HCT116 (cell line): ENCODE measurements around the gene BICRAL. TPM values are rescaled to one million over a fixed set of nuclear protein-coding genes. Genes with fewer than 3 reads are reported as not detected.

Experiments used
- ATAC-seq: fragments of 200-7000 bp; cut with Tn5 transposase; 2 replicates; pipeline ENCODE4 v1.9.1; 2020; ENCODE audit warnings: mild to moderate bottlenecking, moderate library complexity
- BruUV-seq: library from RNA; stranded (reverse); fragments of 400-500 nt; replicated peaks from 2 replicates; lab custom pipeline; 2021; lab: Mats Ljungman, UMichigan
- CTCF ChIA-PET: fragments of 300-600 bp; sonication (Branson Sonifier 250); formaldehyde crosslinking; loops from one replicate; lab custom pipeline; 2021; ENCODE audit warnings: antibody characterized with exemption; lab: Charles Lee
- POLR2A ChIA-PET: fragments of 300-600, 350-600 bp; sonication (Branson Sonifier 250); formaldehyde crosslinking; loops from one replicate; lab custom pipeline; 2021; ENCODE audit warnings: antibody characterized with exemption; lab: Charles Lee
- RAD21 ChIA-PET, 2 experiments: fragments of 300-600 bp; sonication (Branson Sonifier 250); formaldehyde crosslinking; loops; one replicate each; lab custom pipeline; 2023; ENCODE audit warnings: low total read pairs in 2 of 2; ENCODE audit not compliant: uncharacterized antibody in 2 of 2, unreplicated experiment in 2 of 2, low non-redundant PET in 1 of 2; lab: Charles Lee
- DNase-seq: peaks from one replicate; pipeline ENCODE4 v3.0.0-alpha.2; 2010; ENCODE audit warnings: low read depth, low spot score
- H2AFZ ChIP-seq: fragments of 200-600 bp; shearing (Covaris generic), sonication (generic); 2 replicates; pipeline ENCODE4 v1.6.1; 2017; ENCODE audit warnings: low read depth, mixed run types, mixed read lengths, antibody characterized with exemption, low read length; ENCODE audit not compliant: poor library complexity, severe bottlenecking
- H3K27ac ChIP-seq: 2 replicates; pipeline ENCODE4 v1.5.1; 2012; ENCODE audit warnings: low read depth, low read length
- H3K27me3 ChIP-seq: fragments of 200-600 bp; sonication (generic); 2 replicates; pipeline ENCODE4 v1.6.1; 2016; ENCODE audit warnings: mixed run types, low read length, mixed read lengths; ENCODE audit not compliant: insufficient read depth
- H3K36me3 ChIP-seq, 2 experiments: fragments of 200-500 bp in 1 of 2; fragments of 200-600 bp in 1 of 2; sonication (Bioruptor generic) in 1 of 2; sonication (generic) in 1 of 2; 2 replicates each; pipeline versions ENCODE4 v1.5.1 to v1.6.1; 2014 to 2016; ENCODE audit warnings: low read length in 2 of 2, inconsistent platforms in 1 of 2, mixed read lengths in 1 of 2, mixed run types in 1 of 2; ENCODE audit not compliant: insufficient read depth in 2 of 2, control insufficient read depth in 1 of 2
- H3K4me1 ChIP-seq, 2 experiments: fragments of 200-600 bp in 1 of 2; sonication (generic) in 1 of 2; 2 replicates each; pipeline versions ENCODE4 v1.5.1 to v1.6.1; 2012 to 2017; ENCODE audit warnings: low read length in 2 of 2, inconsistent platforms in 1 of 2, mild to moderate bottlenecking in 1 of 2, mixed read lengths in 1 of 2, mixed run types in 1 of 2, moderate library complexity in 1 of 2; ENCODE audit not compliant: insufficient read depth in 2 of 2, control insufficient read depth in 1 of 2
- H3K4me2 ChIP-seq: fragments of 200-600 bp; sonication (generic); 2 replicates; pipeline ENCODE4 v1.6.1; 2017; ENCODE audit warnings: mixed run types, low read length, mixed read lengths
- H3K4me3 ChIP-seq, 2 experiments: fragments of 200-600 bp in 1 of 2; sonication (generic) in 1 of 2; replicated peaks in 1 of 2; 2 replicates each; pipeline ENCODE4 v1.5.1; 2011 to 2016; ENCODE audit warnings: low read length in 2 of 2, control low read depth in 1 of 2, low read depth in 1 of 2, mild to moderate bottlenecking in 1 of 2, mixed read lengths in 1 of 2, mixed run types in 1 of 2
- H3K79me2 ChIP-seq: fragments of 200-600 bp; sonication (generic); 2 replicates; pipeline ENCODE4 v1.6.1; 2017; ENCODE audit warnings: mild to moderate bottlenecking, mixed run types, low read length, moderate library complexity, mixed read lengths; ENCODE audit not compliant: insufficient read depth
- H3K9ac ChIP-seq: fragments of 200-600 bp; sonication (generic); 2 replicates; pipeline ENCODE4 v1.6.1; 2016; ENCODE audit warnings: low read length, mixed read lengths
- H3K9me2 ChIP-seq: fragments of 200-600 bp; sonication (generic), shearing (Covaris generic); 2 replicates; pipeline ENCODE4 v1.6.1; 2017; ENCODE audit warnings: mixed run types, mild to moderate bottlenecking, moderate library complexity; ENCODE audit not compliant: insufficient read depth
- H3K9me3 ChIP-seq, 2 experiments: fragments of 200-500 bp in 1 of 2; fragments of 200-600 bp in 1 of 2; sonication (Bioruptor generic) in 1 of 2; sonication (generic) in 1 of 2; 2 replicates each; pipeline ENCODE4 v1.6.1; 2014 to 2017; ENCODE audit warnings: low read length in 2 of 2, mixed read lengths in 2 of 2, inconsistent platforms in 1 of 2, low read depth in 1 of 2, mild to moderate bottlenecking in 1 of 2, mixed run types in 1 of 2, moderate library complexity in 1 of 2; ENCODE audit not compliant: control insufficient read depth in 1 of 2, insufficient read depth in 1 of 2
- H4K20me1 ChIP-seq: fragments of 200-600 bp; sonication (generic), shearing (Covaris generic); 2 replicates; pipeline ENCODE4 v1.6.1; 2017; ENCODE audit warnings: mixed run types, mild to moderate bottlenecking, moderate library complexity; ENCODE audit not compliant: insufficient read depth
- CBX3 ChIP-seq: IDR thresholded peaks from 2 replicates; pipeline ENCODE4 v1.6.1; 2012; ENCODE audit warnings: low read depth
- CEBPB ChIP-seq: IDR thresholded peaks from 2 replicates; pipeline ENCODE4 v1.6.1; 2012; ENCODE audit warnings: low read depth
- EGR1 ChIP-seq: IDR thresholded peaks from 2 replicates; pipeline ENCODE4 v1.6.1; 2012; ENCODE audit warnings: low read depth
- EZH2phosphoT487 ChIP-seq: fragments of 200-600 bp; IDR thresholded peaks from 2 replicates; pipeline ENCODE4 v1.6.1; 2018; ENCODE audit warnings: antibody characterized with exemption, borderline replicate concordance
- POLR2AphosphoS5 ChIP-seq: IDR thresholded peaks from 2 replicates; pipeline ENCODE4 v1.6.1; 2011; ENCODE audit warnings: mild to moderate bottlenecking, low read depth, low read length, moderate library complexity
- RAD21 ChIP-seq: IDR thresholded peaks from 2 replicates; pipeline ENCODE4 v1.6.1; 2012; ENCODE audit warnings: low read depth, mild to moderate bottlenecking
- SIN3A ChIP-seq: IDR thresholded peaks from 2 replicates; pipeline ENCODE4 v1.6.1; 2012; ENCODE audit warnings: low read depth
- SP1 ChIP-seq: IDR thresholded peaks from 2 replicates; pipeline ENCODE4 v1.6.1; 2012; ENCODE audit warnings: low read depth
- TCF7L2 ChIP-seq: IDR thresholded peaks from 2 replicates; pipeline ENCODE4 v1.7.0; 2011; ENCODE audit warnings: borderline replicate concordance, inconsistent platforms; ENCODE audit not compliant: insufficient read depth, insufficient read length; ENCODE audit errors: extremely low read depth
- YY1 ChIP-seq: IDR thresholded peaks from 2 replicates; pipeline ENCODE4 v1.6.1; 2011; ENCODE audit warnings: low read length, low read depth, moderate library complexity, mild to moderate bottlenecking; ENCODE audit not compliant: insufficient replicate concordance; ENCODE audit errors: extremely low read depth
- ZNF274 ChIP-seq: fragments of 200-500 bp; sonication (Bioruptor generic); IDR thresholded peaks from 2 replicates; pipeline ENCODE4 v1.6.1; 2014; ENCODE audit warnings: mild to moderate bottlenecking, low read depth, low read length, inconsistent platforms
- intact Hi-C: fragments of 100-400 bp; cut with micrococcal nuclease; formaldehyde crosslinking; loops from 2 replicates; pipeline ENCODE4 v1.10.0; 2022
- total RNA-seq: library from RNA; stranded (reverse); gene quantifications from one replicate; pipeline ENCODE4 v1.2.1, GENCODE V29; 2021; ENCODE audit not compliant: unreplicated experiment
- TF ChIP-seq, protein P1 (sequence below), 3 experiments: fragments of 200-600 bp in 1 of 3; sonication (generic) in 1 of 3; IDR thresholded peaks in 2 of 3; conservative IDR thresholded peaks in 1 of 3; 2 replicates each; pipeline ENCODE4 v1.5.1; 2012 to 2017; ENCODE audit warnings: low read depth in 2 of 3, low read length in 2 of 3, antibody characterized with exemption in 1 of 3, borderline replicate concordance in 1 of 3, control low read depth in 1 of 3, mild to moderate bottlenecking in 1 of 3, mixed read lengths in 1 of 3, mixed run types in 1 of 3, moderate library complexity in 1 of 3; ENCODE audit not compliant: insufficient read depth in 1 of 3
- TF ChIP-seq, protein P2 (sequence below): IDR thresholded peaks from 2 replicates; pipeline ENCODE4 v1.6.1; 2011; ENCODE audit warnings: mild to moderate bottlenecking, low read length, moderate library complexity; ENCODE audit not compliant: insufficient replicate concordance; ENCODE audit errors: extremely low read depth

BICRAL gene
- total RNA-seq, 1 experiment from 2014 or later, result 14.9 TPM

DNA sequence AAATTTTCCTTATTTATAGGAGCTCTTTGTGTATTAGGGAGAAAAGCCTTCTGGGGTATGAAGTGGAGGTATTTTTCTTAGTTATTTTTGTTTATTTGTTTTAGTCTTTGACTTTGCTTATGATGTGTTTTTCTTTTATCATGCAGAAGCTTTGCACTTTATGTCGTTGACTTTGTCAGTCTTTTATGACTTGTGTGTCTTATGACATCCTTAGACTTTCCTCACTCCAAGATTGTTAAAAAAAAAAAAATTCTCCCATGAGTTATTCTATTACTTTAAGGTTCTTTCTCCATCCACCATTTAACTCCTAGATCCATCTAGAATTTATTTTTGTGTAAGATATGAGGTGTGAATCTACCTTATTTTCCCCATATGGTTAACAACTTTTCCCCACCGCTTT, 36.6 kb downstream of the BICRAL start:
- H3K9ac ChIP-seq, result no peak overlapping the region
- no peaks in the 10 kb centered on the region for H3K27me3 ChIP-seq
- ChIA-PET RAD21 (interaction anchor here in 1 of 2 experiments (0.6 kb wide), 1 partner anchor 30 kb away, joined by 8 read pairs; no protein-coding TSS in a partner anchor), CTCF (interaction anchor here (1.1 kb wide), 1 partner anchor 11 kb away, joined by 4 read pairs; no protein-coding TSS in a partner anchor), POLR2A (no interaction called here)
- no peaks in the 10 kb centered on the region for H3K9me2 ChIP-seq
- H3K36me3 ChIP-seq, result peaks cover 0 to 4% of the 10 kb centered on the region in 2 experiments; a peak in 2 of 4 replicates
- no peak overlapping the region for H2AFZ ChIP-seq
- no peaks in the 10 kb centered on the region for H3K9me3 ChIP-seq
- H4K20me1 ChIP-seq, result no peaks in the 10 kb centered on the region
- DNase-seq (no peak), ATAC-seq (no peak)
- TF ChIP-seq POLR2AphosphoS5 (no peak), EZH2phosphoT487 (no peak), SIN3A (no peak), CEBPB (no peak), CBX3 (no peak), EGR1 (no peak), YY1 (no peak), RAD21 (no peak), ZNF274 (no peak), TCF7L2 (no peak), SP1 (no peak)
- TF ChIP-seq, protein P1, sequence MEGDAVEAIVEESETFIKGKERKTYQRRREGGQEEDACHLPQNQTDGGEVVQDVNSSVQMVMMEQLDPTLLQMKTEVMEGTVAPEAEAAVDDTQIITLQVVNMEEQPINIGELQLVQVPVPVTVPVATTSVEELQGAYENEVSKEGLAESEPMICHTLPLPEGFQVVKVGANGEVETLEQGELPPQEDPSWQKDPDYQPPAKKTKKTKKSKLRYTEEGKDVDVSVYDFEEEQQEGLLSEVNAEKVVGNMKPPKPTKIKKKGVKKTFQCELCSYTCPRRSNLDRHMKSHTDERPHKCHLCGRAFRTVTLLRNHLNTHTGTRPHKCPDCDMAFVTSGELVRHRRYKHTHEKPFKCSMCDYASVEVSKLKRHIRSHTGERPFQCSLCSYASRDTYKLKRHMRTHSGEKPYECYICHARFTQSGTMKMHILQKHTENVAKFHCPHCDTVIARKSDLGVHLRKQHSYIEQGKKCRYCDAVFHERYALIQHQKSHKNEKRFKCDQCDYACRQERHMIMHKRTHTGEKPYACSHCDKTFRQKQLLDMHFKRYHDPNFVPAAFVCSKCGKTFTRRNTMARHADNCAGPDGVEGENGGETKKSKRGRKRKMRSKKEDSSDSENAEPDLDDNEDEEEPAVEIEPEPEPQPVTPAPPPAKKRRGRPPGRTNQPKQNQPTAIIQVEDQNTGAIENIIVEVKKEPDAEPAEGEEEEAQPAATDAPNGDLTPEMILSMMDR (IDR thresholded peaks at IDR 0.05 in 2 of 3, conservative IDR thresholded peaks at IDR 0.05 in 1 of 3; ENCODE audit: borderline replicate concordance in 1 of 3, insufficient read depth in 1 of 3, low read depth in 2 of 3, low read length in 2 of 3), result no peak
- TF ChIP-seq, protein P2, sequence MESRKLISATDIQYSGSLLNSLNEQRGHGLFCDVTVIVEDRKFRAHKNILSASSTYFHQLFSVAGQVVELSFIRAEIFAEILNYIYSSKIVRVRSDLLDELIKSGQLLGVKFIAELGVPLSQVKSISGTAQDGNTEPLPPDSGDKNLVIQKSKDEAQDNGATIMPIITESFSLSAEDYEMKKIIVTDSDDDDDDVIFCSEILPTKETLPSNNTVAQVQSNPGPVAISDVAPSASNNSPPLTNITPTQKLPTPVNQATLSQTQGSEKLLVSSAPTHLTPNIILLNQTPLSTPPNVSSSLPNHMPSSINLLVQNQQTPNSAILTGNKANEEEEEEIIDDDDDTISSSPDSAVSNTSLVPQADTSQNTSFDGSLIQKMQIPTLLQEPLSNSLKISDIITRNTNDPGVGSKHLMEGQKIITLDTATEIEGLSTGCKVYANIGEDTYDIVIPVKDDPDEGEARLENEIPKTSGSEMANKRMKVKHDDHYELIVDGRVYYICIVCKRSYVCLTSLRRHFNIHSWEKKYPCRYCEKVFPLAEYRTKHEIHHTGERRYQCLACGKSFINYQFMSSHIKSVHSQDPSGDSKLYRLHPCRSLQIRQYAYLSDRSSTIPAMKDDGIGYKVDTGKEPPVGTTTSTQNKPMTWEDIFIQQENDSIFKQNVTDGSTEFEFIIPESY, result no peak
- H3K4me1 ChIP-seq, result no peaks in the 10 kb centered on the region
- no TSS peak for BruUV-seq
- no peaks in the 10 kb centered on the region for H3K79me2 ChIP-seq
- H3K4me2 ChIP-seq, result no peak overlapping the region
- no peak overlapping the region for H3K4me3 ChIP-seq
- H3K27ac ChIP-seq, result no peak overlapping the region
- intact Hi-C loops, result no loop called here
